ENCODE results near the gene PRRT1. TPM values are rescaled to one million over a fixed set of nuclear protein-coding genes. Genes with fewer than 3 reads are reported as not detected.
A peak's percentile ranks its signal among the peaks of the same experiment; 100 is the strongest.

The PRRT1 gene
- total RNA-seq, 1 donor from 2014 or later: 2.9 TPM

DNA sequence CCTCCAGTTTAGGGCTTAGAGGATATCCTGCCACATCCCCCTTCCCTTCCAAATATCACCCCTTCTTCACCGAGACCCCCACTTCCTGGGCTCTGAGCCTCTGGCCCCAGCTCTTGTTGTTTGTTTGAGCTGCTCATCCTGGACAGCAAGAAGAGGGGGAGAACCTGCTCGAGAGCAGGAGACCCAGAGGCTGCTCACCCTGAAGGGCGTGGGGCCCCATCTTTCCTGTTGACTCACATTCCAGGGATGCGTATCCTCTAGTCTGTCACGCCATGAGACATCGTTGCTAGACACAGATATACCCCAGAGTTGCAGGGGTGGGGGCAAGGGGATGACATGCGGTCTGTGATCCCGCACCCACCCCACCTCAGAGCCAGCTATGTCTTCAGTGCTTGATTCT, 36.9 kb downstream of the PRRT1 start:
- H3K27ac Mint-ChIP-seq: no peak overlapping the region
- no peak for DNase-seq (ENCODE audit: low spot score, unreplicated experiment)
- H3K27me3 Mint-ChIP-seq: peaks cover 2% of the 10 kb centered on the region
- no peak overlapping the region for H3K4me3 Mint-ChIP-seq (ENCODE audit: low read depth)
- peaks cover 9% of the 10 kb centered on the region for H3K4me1 Mint-ChIP-seq (ENCODE audit: low read depth)
- TF ChIP-seq CTCF (IDR thresholded peaks at IDR 0.05; ENCODE audit: unreplicated experiment): no peak
- peaks cover 19% of the 10 kb centered on the region for H3K36me3 Mint-ChIP-seq (ENCODE audit: insufficient read depth)
- no peaks in the 10 kb centered on the region for H3K9me3 Mint-ChIP-seq (ENCODE audit: low read depth)

DNA sequence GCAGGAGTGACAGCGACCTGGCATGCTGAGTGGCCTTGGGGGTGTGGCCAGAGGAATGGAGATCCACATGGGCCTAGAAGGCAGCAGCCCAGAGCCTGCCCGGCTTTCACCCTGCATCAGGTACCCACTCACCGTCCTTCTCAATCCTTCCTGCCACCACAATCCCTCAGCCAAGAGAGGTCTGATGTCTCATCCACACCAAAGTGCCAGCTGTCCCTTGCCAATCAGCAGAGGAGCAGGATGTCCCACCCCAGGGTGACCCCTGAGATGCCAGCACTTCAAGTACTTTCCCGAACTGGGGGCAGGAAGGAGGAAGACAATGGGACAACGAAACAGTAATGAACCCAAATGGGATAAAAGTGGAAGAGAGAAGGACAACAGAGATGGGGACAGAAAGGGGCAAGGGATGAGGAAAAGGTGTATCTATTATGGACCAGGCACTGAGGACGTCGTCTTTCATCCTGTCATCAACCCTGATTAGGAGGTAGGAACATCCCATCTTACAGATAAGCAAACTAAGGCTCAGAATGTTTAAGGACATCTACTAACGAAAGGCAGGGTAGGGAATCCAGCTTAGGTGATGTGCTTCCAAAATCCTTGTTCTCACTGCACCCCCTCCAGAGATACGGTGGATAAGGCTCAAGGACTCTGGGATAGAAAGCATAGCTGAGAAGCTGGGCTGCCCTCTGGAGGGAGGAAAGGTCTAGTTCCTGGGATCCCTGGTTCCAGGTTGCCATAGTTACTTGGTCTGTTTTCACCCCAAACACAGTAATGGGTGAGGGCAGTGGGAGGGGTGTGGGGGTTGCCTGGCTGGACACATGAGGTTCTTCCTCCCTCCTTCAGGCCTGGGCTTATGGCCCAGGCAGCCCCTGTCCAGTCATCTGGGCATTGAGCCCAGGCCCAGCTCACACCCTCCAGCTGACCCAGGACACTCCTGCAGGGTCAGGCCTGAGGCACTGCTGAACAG, 38.1 kb downstream of the PRRT1 start:
- H3K27ac Mint-ChIP-seq: no peak overlapping the region
- no peak for TF ChIP-seq CTCF (IDR thresholded peaks at IDR 0.05; ENCODE audit: unreplicated experiment)
- DNase-seq (ENCODE audit: low spot score, unreplicated experiment): no peak

GRCh38 chr6:32112431-32112980, 39.2 kb downstream of the PRRT1 start:
- Mint-ChIP-seq H3K9me3 (ENCODE audit: low read depth) (no peaks in the 10 kb centered on the region), H3K27ac (no peak overlapping the region), H3K4me1 (ENCODE audit: low read depth) (peaks cover 14% of the 10 kb centered on the region), H3K36me3 (ENCODE audit: insufficient read depth) (peaks cover 11% of the 10 kb centered on the region), H3K27me3 (peaks cover 21% of the 10 kb centered on the region), H3K4me3 (ENCODE audit: low read depth) (no peak overlapping the region)
- no peak for DNase-seq (ENCODE audit: low spot score, unreplicated experiment)
- TF ChIP-seq CTCF (IDR thresholded peaks at IDR 0.05; ENCODE audit: unreplicated experiment): no peak

More for the DNA sequence above, 38.1 kb downstream of the PRRT1 start:
- H3K4me1 Mint-ChIP-seq (ENCODE audit: low read depth): peaks cover 4% of the 10 kb centered on the region
- no peak overlapping the region for H3K4me3 Mint-ChIP-seq (ENCODE audit: low read depth)
- H3K9me3 Mint-ChIP-seq (ENCODE audit: low read depth): no peaks in the 10 kb centered on the region
- H3K27me3 Mint-ChIP-seq: peaks cover 10% of the 10 kb centered on the region
- peaks cover 14% of the 10 kb centered on the region for H3K36me3 Mint-ChIP-seq (ENCODE audit: insufficient read depth)

- Mint-ChIP-seq H3K27ac (no peak overlapping the region), H3K36me3 (ENCODE audit: insufficient read depth) (peaks cover 9% of the 10 kb centered on the region), H3K4me3 (ENCODE audit: low read depth) (no peak overlapping the region), H3K9me3 (ENCODE audit: low read depth) (no peaks in the 10 kb centered on the region), H3K4me1 (ENCODE audit: low read depth) (peaks cover 14% of the 10 kb centered on the region), H3K27me3 (peaks cover 23% of the 10 kb centered on the region)
- DNase-seq (ENCODE audit: low spot score, unreplicated experiment): no peak
- no peak for TF ChIP-seq CTCF (IDR thresholded peaks at IDR 0.05; ENCODE audit: unreplicated experiment)
Observed at GRCh38 chr6:32111424-32112066, 40.2 kb downstream of the PRRT1 start.

- H3K27me3 Mint-ChIP-seq: peaks cover 23% of the 10 kb centered on the region
- peaks cover 6% of the 10 kb centered on the region for H3K36me3 Mint-ChIP-seq (ENCODE audit: insufficient read depth)
- H3K4me3 Mint-ChIP-seq (ENCODE audit: low read depth): no peak overlapping the region
- H3K9me3 Mint-ChIP-seq (ENCODE audit: low read depth): no peaks in the 10 kb centered on the region
- peak overlapping the region; percentile 16 for H3K27ac Mint-ChIP-seq
- no peak for DNase-seq (ENCODE audit: low spot score, unreplicated experiment)
- TF ChIP-seq CTCF (IDR thresholded peaks at IDR 0.05; ENCODE audit: unreplicated experiment): no peak
- peaks cover 14% of the 10 kb centered on the region for H3K4me1 Mint-ChIP-seq (ENCODE audit: low read depth)
Observed at GRCh38 chr6:32110632-32111031, 41.1 kb downstream of the PRRT1 start.
